CD4-positive, alpha-beta T cell treated with Interferon gamma for 1 hour (primary cell): ENCODE measurements around the gene MTR.
A peak's percentile ranks its signal among the peaks of the same experiment; 100 is the strongest.

ENCODE experiments used
- DNase-seq: peaks from one replicate; pipeline ENCODE4 v3.0.0-alpha.2; 2020

Gene MTR

GRCh38 chr1:236795035-236795756, at the start of gene MTR:
TSS of gene MTR (plus strand) at chr1:236795292. CDS start at chr1:236795704, 412 bp downstream.
- DNase-seq = peak; percentile 94

GRCh38 chr1:236746785-236747184, 48.3 kb upstream of the MTR start:
- DNase-seq = no peak

- DNase-seq = no peak
These were observed 47.6 kb upstream of the MTR start for GRCh38 chr1:236747311-236747985.

GRCh38 chr1:236748268-236748870, 46.7 kb upstream of the MTR start:
- DNase-seq = no peak

GRCh38 chr1:236750928-236751327, 44.2 kb upstream of the MTR start:
- no peak for DNase-seq

GRCh38 chr1:236751385-236751784, 43.7 kb upstream of the MTR start:
- DNase-seq = no peak

- no peak for DNase-seq
These were observed 43.2 kb upstream of the MTR start for GRCh38 chr1:236751935-236752334.

GRCh38 chr1:236753516-236753915, 41.6 kb upstream of the MTR start:
- no peak for DNase-seq

GRCh38 chr1:236753964-236754363, 41.1 kb upstream of the MTR start:
- DNase-seq = no peak

GRCh38 chr1:236754525-236755210, 40.4 kb upstream of the MTR start:
- DNase-seq = no peak

GRCh38 chr1:236757640-236758039, 37.5 kb upstream of the MTR start:
- no peak for DNase-seq

GRCh38 chr1:236759252-236759859, 35.7 kb upstream of the MTR start:
- DNase-seq = no peak

- DNase-seq = no peak
These were observed 34.6 kb upstream of the MTR start for GRCh38 chr1:236760480-236760879.

GRCh38 chr1:236760986-236761385, 34.1 kb upstream of the MTR start:
- no peak for DNase-seq

GRCh38 chr1:236761397-236762132, 33.5 kb upstream of the MTR start:
- DNase-seq = no peak

GRCh38 chr1:236762410-236762809, 32.7 kb upstream of the MTR start:
- DNase-seq = no peak

- no peak for DNase-seq
These were observed 29.3 kb upstream of the MTR start for GRCh38 chr1:236765831-236766230.

GRCh38 chr1:236766506-236766905, 28.6 kb upstream of the MTR start:
- no peak for DNase-seq

GRCh38 chr1:236767276-236767675, 27.8 kb upstream of the MTR start:
- no peak for DNase-seq

- no peak for DNase-seq
These were observed 26.5 kb upstream of the MTR start for GRCh38 chr1:236768601-236769000.

- no peak for DNase-seq
These were observed 21.2 kb upstream of the MTR start for GRCh38 chr1:236773919-236774318.

GRCh38 chr1:236774926-236775325, 20.2 kb upstream of the MTR start:
- no peak for DNase-seq
